ENCODE measurements around the gene MRPS2. TPM values are rescaled to one million over a fixed set of nuclear protein-coding genes. Genes with fewer than 3 reads are reported as not detected.
"Not testable (repeated sequence)": the region's sequence is repeated elsewhere in the genome, so short reads cannot be mapped to it uniquely, and the experiment has no call there.

The MRPS2 gene
- total and polyA plus RNA-seq, 2 experiments from 2014 or later = 22.4 to 59.1 TPM

- no peak overlapping the region for H3K27ac ChIP-seq
- 85% methylated on average over 8 of the region's 8 CpGs for WGBS (ENCODE audit: low lambda C conversion rate, missing lambda C conversion rate)
- H3K27me3 ChIP-seq = no peaks in the 10 kb centered on the region
- H2AFZ ChIP-seq = no peak overlapping the region
- no peak overlapping the region for H3K4me3 ChIP-seq
- no peaks in the 10 kb centered on the region for H3K79me2 ChIP-seq
- H3K4me2 ChIP-seq = no peak overlapping the region
- TF ChIP-seq EZH2 (IDR thresholded peaks at IDR 0.05; ENCODE audit: borderline replicate concordance) = no peak
- no peak for TF ChIP-seq EZH2phosphoT487 (IDR thresholded peaks at IDR 0.05; ENCODE audit: low read depth, severe bottlenecking, unreplicated experiment)
- TF ChIP-seq CTCF (IDR thresholded peaks at IDR 0.05; ENCODE audit: poor library complexity) = no peak
- no peaks in the 10 kb centered on the region for H3K9me2 ChIP-seq (replicated peaks; ENCODE audit: insufficient read depth)
- H3K9me3 ChIP-seq (ENCODE audit: low read depth) = no peaks in the 10 kb centered on the region
- H3K36me3 ChIP-seq (replicated peaks; ENCODE audit: insufficient read depth, low read depth) = no peaks in the 10 kb centered on the region
- no peaks in the 10 kb centered on the region for H4K20me1 ChIP-seq (ENCODE audit: insufficient read depth, poor library complexity, severe bottlenecking)
- DNase-seq (ENCODE audit: low spot score) = no peak
- no peaks in the 10 kb centered on the region for H3K4me1 ChIP-seq (ENCODE audit: insufficient read depth)
Measured at GRCh38 chr9:135536216-135536615, 35.7 kb downstream of the MRPS2 start.

GRCh38 chr9:135543262-135543894, 42.9 kb downstream of the MRPS2 start:
- H3K79me2 ChIP-seq; H3K9me3 ChIP-seq (ENCODE audit: low read depth); DNase-seq (ENCODE audit: low spot score); H4K20me1 ChIP-seq (ENCODE audit: insufficient read depth, poor library complexity, severe bottlenecking); H3K4me3 ChIP-seq; H3K27me3 ChIP-seq; H3K4me1 ChIP-seq (ENCODE audit: insufficient read depth); H2AFZ ChIP-seq; H3K36me3 ChIP-seq (replicated peaks; ENCODE audit: insufficient read depth, low read depth); H3K9me2 ChIP-seq (replicated peaks; ENCODE audit: insufficient read depth): not testable (repeated sequence)
- WGBS (ENCODE audit: low lambda C conversion rate, missing lambda C conversion rate) = 40% methylated on average over 8 of the region's 8 CpGs
- peak overlapping the region; percentile 62 for H3K27ac ChIP-seq
- peak overlapping the region; percentile 50 for H3K4me2 ChIP-seq

GRCh38 chr9:135544981-135545635, 44.6 kb downstream of the MRPS2 start:
- H3K27me3 ChIP-seq = no peaks in the 10 kb centered on the region
- no peak overlapping the region for H3K4me3 ChIP-seq
- 88% methylated on average over 18 of the region's 18 CpGs for WGBS (ENCODE audit: low lambda C conversion rate, missing lambda C conversion rate)
- no peaks in the 10 kb centered on the region for H3K36me3 ChIP-seq (replicated peaks; ENCODE audit: insufficient read depth, low read depth)
- H3K79me2 ChIP-seq = no peaks in the 10 kb centered on the region
- no peaks in the 10 kb centered on the region for H3K9me3 ChIP-seq (ENCODE audit: low read depth)
- no peaks in the 10 kb centered on the region for H4K20me1 ChIP-seq (ENCODE audit: insufficient read depth, poor library complexity, severe bottlenecking)
- TF ChIP-seq CTCF (IDR thresholded peaks at IDR 0.05; ENCODE audit: poor library complexity) (no peak), EZH2 (IDR thresholded peaks at IDR 0.05; ENCODE audit: borderline replicate concordance) (no peak), EZH2phosphoT487 (IDR thresholded peaks at IDR 0.05; ENCODE audit: low read depth, severe bottlenecking, unreplicated experiment) (no peak)
- no peaks in the 10 kb centered on the region for H3K4me1 ChIP-seq (ENCODE audit: insufficient read depth)
- no peaks in the 10 kb centered on the region for H3K9me2 ChIP-seq (replicated peaks; ENCODE audit: insufficient read depth)
- H3K4me2 ChIP-seq = no peak overlapping the region
- no peak overlapping the region for H2AFZ ChIP-seq
- H3K27ac ChIP-seq = no peak overlapping the region
- DNase-seq (ENCODE audit: low spot score) = no peak

GRCh38 chr9:135545646-135546176, 45.2 kb downstream of the MRPS2 start, which contains the start of gene OBP2A:
OBP2A (plus strand) TSS chr9:135546126; CDS start chr9:135546181, 55 bp downstream.
- H3K36me3 ChIP-seq (replicated peaks; ENCODE audit: insufficient read depth, low read depth); H4K20me1 ChIP-seq (ENCODE audit: insufficient read depth, poor library complexity, severe bottlenecking); H3K4me2 ChIP-seq; H3K79me2 ChIP-seq; H3K27ac ChIP-seq; H2AFZ ChIP-seq; H3K9me2 ChIP-seq (replicated peaks; ENCODE audit: insufficient read depth); H3K4me3 ChIP-seq; H3K9me3 ChIP-seq (ENCODE audit: low read depth); H3K4me1 ChIP-seq (ENCODE audit: insufficient read depth); DNase-seq (ENCODE audit: low spot score); H3K27me3 ChIP-seq: not testable (repeated sequence)
- 88% methylated on average over 12 of the region's 19 CpGs for WGBS (ENCODE audit: low lambda C conversion rate, missing lambda C conversion rate)

- H3K36me3 ChIP-seq (replicated peaks; ENCODE audit: insufficient read depth, low read depth); H4K20me1 ChIP-seq (ENCODE audit: insufficient read depth, poor library complexity, severe bottlenecking); H3K27ac ChIP-seq; H3K4me2 ChIP-seq; H3K9me2 ChIP-seq (replicated peaks; ENCODE audit: insufficient read depth); H3K4me3 ChIP-seq; H3K27me3 ChIP-seq; H3K4me1 ChIP-seq (ENCODE audit: insufficient read depth); DNase-seq (ENCODE audit: low spot score); H3K9me3 ChIP-seq (ENCODE audit: low read depth); H3K79me2 ChIP-seq; H2AFZ ChIP-seq: not testable (repeated sequence)
- 96% methylated on average over 16 of the region's 21 CpGs for WGBS (ENCODE audit: low lambda C conversion rate, missing lambda C conversion rate)
Measured at GRCh38 chr9:135546792-135547617, 46.5 kb downstream of the MRPS2 start.
